GM13976 (cell line): ENCODE results near the gene ZNF280D.

Experiments
- DNase-seq: peaks from one replicate; pipeline ENCODE4 v3.0.0; 2012; ENCODE audit warnings: low spot score
- CTCF ChIP-seq: IDR thresholded peaks from 2 replicates; pipeline ENCODE4 v1.5.1; 2012; ENCODE audit warnings: borderline replicate concordance, mild to moderate bottlenecking; ENCODE audit not compliant: insufficient read depth; ENCODE audit errors: extremely low read depth, missing control alignments, control extremely low read depth
- in situ Hi-C: fragments of 300-500 bp; cut with MboI; formaldehyde crosslinking; loops from one replicate; pipeline ENCODE4 v1.12.0; 2022; ENCODE audit warnings: low sequenced_read_pairs, mixed read lengths, inconsistent platforms; ENCODE audit not compliant: unreplicated experiment

Gene ZNF280D

GRCh38 chr15:56654624-56655023, 78.7 kb downstream of the ZNF280D start:
- DNase-seq, result no peak

GRCh38 chr15:56654216-56654615, 79.1 kb downstream of the ZNF280D start:
- no peak for TF ChIP-seq CTCF
- in situ Hi-C loops, result no loop called here
- no peak for DNase-seq

More at GRCh38 chr15:56654624-56655023, 78.7 kb downstream of the ZNF280D start:
- TF ChIP-seq CTCF, result no peak
- in situ Hi-C loops, result no loop called here

- DNase-seq, result no peak
- in situ Hi-C loops, result no loop called here
- no peak for TF ChIP-seq CTCF
Observed at GRCh38 chr15:56653787-56654186, 79.5 kb downstream of the ZNF280D start.

GRCh38 chr15:56653107-56653506, 80.2 kb downstream of the ZNF280D start:
- in situ Hi-C loops, result no loop called here
- TF ChIP-seq CTCF, result no peak

GRCh38 chr15:56648311-56648710, 85.0 kb downstream of the ZNF280D start:
- DNase-seq, result no peak
- no peak for TF ChIP-seq CTCF
- in situ Hi-C loops, result no loop called here

More at GRCh38 chr15:56653107-56653506, 80.2 kb downstream of the ZNF280D start:
- no peak for DNase-seq

GRCh38 chr15:56640549-56640948, 92.8 kb downstream of the ZNF280D start:
- in situ Hi-C loops, result no loop called here
- no peak for DNase-seq
- TF ChIP-seq CTCF, result no peak

GRCh38 chr15:56640127-56640526, 93.2 kb downstream of the ZNF280D start:
- DNase-seq, result no peak
- TF ChIP-seq CTCF, result no peak
- in situ Hi-C loops, result no loop called here
